ENCODE results near the gene UMOD. TPM values are rescaled to one million over a fixed set of nuclear protein-coding genes. Genes with fewer than 3 reads are reported as not detected.

Gene UMOD
- total and polyA plus RNA-seq, 2 donors (not counting 3 experiments of a cell fraction or from before 2014, with no cell fraction given) = not detected

GRCh38 chr16:20388854-20389253, 36.3 kb upstream of the UMOD start:
- no peaks in the 10 kb centered on the region for H3K27me3 ChIP-seq (ENCODE audit: control insufficient read depth in 2 of 2, insufficient read depth in 2 of 2, low read length in 2 of 2)
- FAIRE-seq = no peak
- no peak overlapping the region for H3K4me2 ChIP-seq (ENCODE audit: insufficient read depth, low read length)
- H3K9ac ChIP-seq (replicated peaks; ENCODE audit: extremely low read depth, insufficient read depth, low read length) = no peak overlapping the region
- TF ChIP-seq MYC (IDR thresholded peaks at IDR 0.05; ENCODE audit: low read depth, low read length) (no peak), JUN (IDR thresholded peaks at IDR 0.05; ENCODE audit: borderline replicate concordance, insufficient read depth, insufficient read length, low read depth) (no peak), MAX (IDR thresholded peaks at IDR 0.05; ENCODE audit: insufficient read depth, insufficient read length) (no peak), FOS (IDR thresholded peaks at IDR 0.05; ENCODE audit: borderline replicate concordance, insufficient read depth, low read length) (no peak), GATA2 (IDR thresholded peaks at IDR 0.05; ENCODE audit: insufficient read depth, insufficient read length, low read depth, low read length) (no peak)
- ChIA-PET POLR2A (no interaction called here), CTCF (interaction anchor here (7.4 kb wide), 1 partner anchor 480 kb away, joined by 438 read pairs; no protein-coding TSS in a partner anchor)
- intact Hi-C loops (cut with micrococcal nuclease) (no loop called here), dilution Hi-C loops (cut with MboI; ENCODE audit: extremely low pct_ligation_motif_present, low sequenced_read_pairs) (no loop called here)
- no peak for DNase-seq (ENCODE audit: low read depth, low spot score)
- no peak overlapping the region for H3K27ac ChIP-seq (ENCODE audit: insufficient read depth, low read depth, low read length)
- no peaks in the 10 kb centered on the region for H3K4me1 ChIP-seq (ENCODE audit: control insufficient read depth, extremely low read depth, insufficient read depth, low read length)
- no peak overlapping the region for H2AFZ ChIP-seq (ENCODE audit: low read depth, low read length)
- H3K79me2 ChIP-seq (ENCODE audit: control insufficient read depth, insufficient read depth, low read length) = no peaks in the 10 kb centered on the region
- no peaks in the 10 kb centered on the region for H4K20me1 ChIP-seq (replicated peaks; ENCODE audit: control insufficient read depth, extremely low read depth, insufficient read depth, low read length)
- H3K9me3 ChIP-seq (replicated peaks; ENCODE audit: control insufficient read depth, insufficient read depth, low read length) = no peaks in the 10 kb centered on the region
- no peak overlapping the region for H3K4me3 ChIP-seq (replicated peaks in 1 of 3; ENCODE audit: insufficient read depth in 1 of 3, low read depth in 1 of 3, low read length in 3 of 3)
- H3K36me3 ChIP-seq (ENCODE audit: control insufficient read depth in 2 of 2, extremely low read depth in 1 of 2, insufficient read depth in 2 of 2, low read length in 2 of 2) = no peaks in the 10 kb centered on the region
- no peaks in the 10 kb centered on the region for H3K9me1 ChIP-seq (replicated peaks; ENCODE audit: control insufficient read depth, extremely low read depth, insufficient read depth, low read length)
- no TSS peak for BruUV-seq (replicated peaks)

- no peaks in the 10 kb centered on the region for H4K20me1 ChIP-seq (replicated peaks; ENCODE audit: control insufficient read depth, extremely low read depth, insufficient read depth, low read length)
- no peak overlapping the region for H2AFZ ChIP-seq (ENCODE audit: low read depth, low read length)
- no peak overlapping the region for H3K9ac ChIP-seq (replicated peaks; ENCODE audit: extremely low read depth, insufficient read depth, low read length)
- POLR2A ChIA-PET = no interaction called here
- no peak for TF ChIP-seq FOS (IDR thresholded peaks at IDR 0.05; ENCODE audit: borderline replicate concordance, insufficient read depth, low read length)
- TF ChIP-seq MYC (IDR thresholded peaks at IDR 0.05; ENCODE audit: low read depth, low read length) = no peak
- TF ChIP-seq CTCF (IDR thresholded peaks at IDR 0.05; ENCODE audit: extremely low read depth in 1 of 2, insufficient read depth in 1 of 2, low read depth in 1 of 2, low read length in 2 of 2) = no peak
- TF ChIP-seq POLR2A (IDR thresholded peaks at IDR 0.05; ENCODE audit: low read depth, low read length) = no peak
- TF ChIP-seq EZH2 (IDR thresholded peaks at IDR 0.05; ENCODE audit: borderline replicate concordance, low read depth, low read length, severe bottlenecking) = no peak
- TF ChIP-seq GATA2 (IDR thresholded peaks at IDR 0.05; ENCODE audit: insufficient read depth, insufficient read length, low read depth, low read length) = no peak
- TF ChIP-seq POLR2AphosphoS5 (IDR thresholded peaks at IDR 0.05; ENCODE audit: insufficient read depth, low read depth, low read length) = no peak
- no peak for TF ChIP-seq JUN (IDR thresholded peaks at IDR 0.05; ENCODE audit: borderline replicate concordance, insufficient read depth, insufficient read length, low read depth)
- no peak for TF ChIP-seq MAX (IDR thresholded peaks at IDR 0.05; ENCODE audit: insufficient read depth, insufficient read length)
- no peaks in the 10 kb centered on the region for H3K4me1 ChIP-seq (ENCODE audit: control insufficient read depth, extremely low read depth, insufficient read depth, low read length)
- no peaks in the 10 kb centered on the region for H3K36me3 ChIP-seq (ENCODE audit: control insufficient read depth in 2 of 2, extremely low read depth in 1 of 2, insufficient read depth in 2 of 2, low read length in 2 of 2)
- FAIRE-seq = no peak
- dilution Hi-C loops (cut with MboI; ENCODE audit: extremely low pct_ligation_motif_present, low sequenced_read_pairs) = no loop called here
- CTCF ChIA-PET = interaction anchor here (5.2 to 7.4 kb wide), 2 partner anchors 479 to 489 kb away, joined by 134 to 438 read pairs; no protein-coding TSS in a partner anchor
- H3K9me3 ChIP-seq (replicated peaks; ENCODE audit: control insufficient read depth, insufficient read depth, low read length) = no peaks in the 10 kb centered on the region
- BruUV-seq (replicated peaks) = no TSS peak
- no peak for DNase-seq (ENCODE audit: low read depth, low spot score)
- intact Hi-C loops (cut with micrococcal nuclease) = no loop called here
- no peaks in the 10 kb centered on the region for H3K9me1 ChIP-seq (replicated peaks; ENCODE audit: control insufficient read depth, extremely low read depth, insufficient read depth, low read length)
- no peaks in the 10 kb centered on the region for H3K79me2 ChIP-seq (ENCODE audit: control insufficient read depth, insufficient read depth, low read length)
- H3K27me3 ChIP-seq (ENCODE audit: control insufficient read depth in 2 of 2, insufficient read depth in 2 of 2, low read length in 2 of 2) = no peaks in the 10 kb centered on the region
- H3K4me2 ChIP-seq (ENCODE audit: insufficient read depth, low read length) = no peak overlapping the region
- no peak overlapping the region for H3K4me3 ChIP-seq (replicated peaks in 1 of 3; ENCODE audit: insufficient read depth in 1 of 3, low read depth in 1 of 3, low read length in 3 of 3)
- H3K27ac ChIP-seq (ENCODE audit: insufficient read depth, low read depth, low read length) = no peak overlapping the region
Observed at GRCh38 chr16:20387978-20388377, 35.5 kb upstream of the UMOD start.
